HG03521 (cell line): ENCODE results near the gene ZNF507.
"Not testable (repeated sequence)": the region's sequence is repeated elsewhere in the genome, so short reads cannot be mapped to it uniquely, and the experiment has no call there.

Experiments
- ATAC-seq: cut with Tn5 transposase; IDR thresholded peaks from one replicate; pipeline ENCODE4 v1.9.1; 2021; ENCODE audit warnings: mild to moderate bottlenecking, moderate library complexity; ENCODE audit not compliant: unreplicated experiment

ZNF507 gene

GRCh38 chr19:32367063-32367462 lies 21.7 kb downstream of the ZNF507 start:
- no peak for ATAC-seq

DNA sequence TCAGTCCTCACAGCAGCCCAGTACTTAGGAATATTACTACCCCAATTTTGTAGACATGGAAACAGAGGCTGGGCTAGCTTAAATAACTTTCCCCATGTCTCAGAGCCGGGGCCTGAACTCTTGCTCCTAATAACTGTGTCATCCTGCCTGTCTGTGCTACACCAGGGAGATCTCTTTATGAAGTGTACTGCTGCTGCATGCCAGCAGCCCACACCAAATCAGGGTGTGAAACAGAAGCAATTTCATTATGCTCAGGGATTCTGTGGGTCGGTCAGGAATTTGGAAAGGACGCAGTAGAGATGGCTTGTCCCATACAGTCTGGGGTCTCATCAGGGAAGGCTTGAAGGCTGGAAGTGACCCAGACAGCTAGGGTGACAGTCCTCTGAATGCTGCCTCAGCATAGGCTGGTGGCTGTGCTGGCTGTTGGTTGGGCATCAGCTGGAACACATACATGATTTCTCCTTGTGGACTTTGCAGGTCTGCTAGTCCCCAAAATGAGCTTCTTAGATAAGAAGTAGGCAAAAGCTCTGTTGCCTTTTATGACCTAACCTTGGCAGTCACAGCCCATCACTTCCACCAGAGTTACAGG lies 22.6 kb downstream of the ZNF507 start:
- ATAC-seq = no peak

DNA sequence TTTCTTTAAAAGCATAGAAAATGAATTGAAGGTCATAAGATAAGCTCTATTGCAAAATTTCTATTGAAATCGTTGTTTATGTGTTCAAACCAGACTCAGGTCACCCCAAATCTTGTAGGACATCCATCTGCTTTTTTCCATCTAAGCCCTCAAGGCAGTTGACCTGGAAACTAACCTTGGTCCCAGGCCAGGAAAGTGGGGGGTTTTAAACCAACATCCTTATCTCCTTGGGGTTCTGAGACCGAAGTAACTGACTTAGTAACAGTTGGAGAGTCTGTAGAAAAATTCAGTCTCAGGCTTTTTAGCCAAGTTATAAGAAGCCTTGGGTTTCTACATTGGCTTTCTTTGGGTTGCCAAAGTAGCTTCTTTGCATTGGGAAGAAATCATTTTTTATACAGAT lies 23.4 kb downstream of the ZNF507 start:
- ATAC-seq = no peak

- ATAC-seq = no peak
These were observed 27.5 kb downstream of the ZNF507 start for GRCh38 chr19:32372726-32373517.

GRCh38 chr19:32373585-32374295 lies 28.3 kb downstream of the ZNF507 start:
- no peak for ATAC-seq

- ATAC-seq = not testable (repeated sequence)
These were observed 29.0 kb downstream of the ZNF507 start for GRCh38 chr19:32374362-32374761.

DNA sequence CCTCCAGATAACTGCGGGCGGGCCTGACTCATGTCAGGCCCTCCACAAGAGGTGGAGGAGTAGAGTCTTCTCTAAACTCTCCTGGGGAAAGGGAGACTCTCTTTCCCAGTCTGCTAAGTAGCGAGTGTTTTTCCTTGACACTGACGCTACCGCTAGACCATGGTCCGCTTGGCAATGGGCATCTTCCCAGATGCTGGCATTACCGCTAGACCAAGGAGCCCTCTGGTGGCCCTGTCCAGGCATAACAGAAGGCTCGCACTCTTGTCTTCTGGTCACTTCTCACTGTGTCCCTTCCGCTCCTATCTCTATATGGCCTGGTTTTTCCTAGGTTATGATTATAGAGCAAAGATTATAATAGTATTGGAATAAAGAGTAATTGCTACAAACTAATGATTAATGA lies 31.7 kb downstream of the ZNF507 start:
- not testable (repeated sequence) for ATAC-seq

DNA sequence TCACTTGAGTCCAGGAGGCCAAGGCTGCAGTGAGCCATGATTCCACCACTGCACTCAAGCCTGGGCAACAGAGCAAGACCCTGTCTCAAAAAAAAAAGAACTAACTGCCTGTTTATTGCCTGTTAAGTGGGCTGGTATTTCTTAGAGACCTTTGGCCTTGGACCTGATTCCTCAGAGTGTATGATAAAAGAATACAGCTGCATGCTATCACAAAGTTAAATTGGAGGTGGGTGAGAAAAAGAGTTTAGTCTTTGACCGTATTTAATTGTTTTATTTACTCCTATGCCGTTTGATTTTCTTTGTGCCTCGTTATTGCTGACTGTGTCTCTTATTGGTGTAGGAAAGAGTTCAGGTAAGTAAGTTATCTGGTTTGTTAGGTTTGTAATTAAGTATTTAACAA lies 34.9 kb downstream of the ZNF507 start:
- ATAC-seq = no peak

- ATAC-seq = no peak
These were observed 42.4 kb downstream of the ZNF507 start for GRCh38 chr19:32387701-32388392.

DNA sequence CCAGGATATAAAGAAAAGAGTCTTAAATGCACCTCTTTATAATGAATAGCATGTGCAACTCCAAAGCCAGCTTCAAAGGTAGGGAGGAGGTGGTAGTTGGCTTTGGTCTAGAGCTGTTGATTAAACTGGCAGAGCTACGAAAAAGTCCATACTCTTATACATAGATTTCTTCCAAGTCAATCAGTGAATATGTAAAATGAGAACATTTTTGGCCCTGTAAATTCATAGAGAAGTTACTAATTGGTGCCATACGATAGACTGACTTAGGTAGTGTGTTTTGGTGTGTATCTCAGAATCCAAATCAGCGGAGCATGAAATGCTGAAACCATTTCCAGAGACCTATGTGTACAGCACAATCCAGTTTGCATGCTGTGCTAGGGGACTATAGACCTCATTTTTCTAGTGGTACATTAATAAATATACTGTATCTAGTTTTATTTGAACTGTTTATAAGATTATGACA lies 43.0 kb downstream of the ZNF507 start:
- ATAC-seq = no peak

DNA sequence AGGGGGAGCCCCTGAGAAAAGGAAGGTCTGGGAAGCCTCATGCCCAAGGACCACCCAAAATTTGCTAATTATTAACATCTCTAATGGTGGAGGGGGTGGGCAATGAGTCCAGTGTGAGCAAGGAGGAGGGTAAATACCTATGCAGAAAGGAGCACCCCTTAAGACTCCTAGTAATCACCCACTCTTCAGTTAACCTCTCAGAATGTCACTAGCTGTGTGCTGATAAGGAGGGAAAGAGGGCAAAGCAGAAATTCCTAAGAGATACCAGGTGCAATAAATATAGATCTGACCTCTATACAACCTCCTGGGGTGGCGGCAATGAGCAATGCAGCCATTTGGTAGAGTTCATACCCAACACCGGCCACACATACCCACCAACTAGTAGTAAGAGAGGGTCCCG lies 47.5 kb downstream of the ZNF507 start:
- no peak for ATAC-seq

- no peak for ATAC-seq
These were observed 50.7 kb downstream of the ZNF507 start for GRCh38 chr19:32396046-32396652.

DNA sequence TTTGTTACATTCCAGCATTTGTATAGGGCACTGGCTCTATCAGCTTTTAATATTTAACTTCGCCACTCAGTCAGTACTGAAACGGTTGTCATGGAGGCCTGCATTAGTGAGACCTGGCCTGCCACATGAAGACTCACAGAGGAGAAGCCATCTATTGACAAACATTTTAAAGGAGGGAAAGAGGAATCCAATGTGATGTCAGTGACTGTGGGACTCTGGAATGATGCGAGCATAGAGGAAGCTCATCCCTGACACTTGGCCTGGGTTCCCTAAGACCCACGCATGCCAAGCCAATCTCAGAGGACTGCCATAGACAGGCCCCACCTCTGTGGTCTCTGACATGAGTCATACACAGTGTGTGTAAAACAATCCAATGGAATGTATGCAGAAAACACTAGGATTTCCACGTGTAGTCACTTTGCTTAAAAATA lies 52.3 kb downstream of the ZNF507 start:
- ATAC-seq = no peak

DNA sequence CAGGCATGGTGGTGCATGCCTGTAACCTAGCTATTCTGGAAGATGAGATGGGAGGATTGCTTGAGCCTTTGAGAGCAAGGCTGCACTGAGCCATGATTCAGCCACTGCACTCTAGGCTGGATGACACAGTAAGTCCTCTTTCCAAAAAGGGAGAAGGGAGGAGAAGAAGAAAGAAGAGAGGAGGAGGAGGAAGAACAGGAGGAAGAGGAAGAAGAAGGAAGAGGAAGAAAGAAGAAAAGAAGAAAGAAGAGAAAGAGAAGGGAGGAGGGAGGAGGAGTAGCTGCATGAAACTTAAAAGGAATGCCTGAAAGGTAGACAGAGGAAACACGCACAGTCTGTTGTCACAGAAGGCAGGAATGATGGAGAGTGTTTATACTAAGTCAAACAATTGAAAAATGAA lies 56.6 kb downstream of the ZNF507 start:
- ATAC-seq = no peak

DNA sequence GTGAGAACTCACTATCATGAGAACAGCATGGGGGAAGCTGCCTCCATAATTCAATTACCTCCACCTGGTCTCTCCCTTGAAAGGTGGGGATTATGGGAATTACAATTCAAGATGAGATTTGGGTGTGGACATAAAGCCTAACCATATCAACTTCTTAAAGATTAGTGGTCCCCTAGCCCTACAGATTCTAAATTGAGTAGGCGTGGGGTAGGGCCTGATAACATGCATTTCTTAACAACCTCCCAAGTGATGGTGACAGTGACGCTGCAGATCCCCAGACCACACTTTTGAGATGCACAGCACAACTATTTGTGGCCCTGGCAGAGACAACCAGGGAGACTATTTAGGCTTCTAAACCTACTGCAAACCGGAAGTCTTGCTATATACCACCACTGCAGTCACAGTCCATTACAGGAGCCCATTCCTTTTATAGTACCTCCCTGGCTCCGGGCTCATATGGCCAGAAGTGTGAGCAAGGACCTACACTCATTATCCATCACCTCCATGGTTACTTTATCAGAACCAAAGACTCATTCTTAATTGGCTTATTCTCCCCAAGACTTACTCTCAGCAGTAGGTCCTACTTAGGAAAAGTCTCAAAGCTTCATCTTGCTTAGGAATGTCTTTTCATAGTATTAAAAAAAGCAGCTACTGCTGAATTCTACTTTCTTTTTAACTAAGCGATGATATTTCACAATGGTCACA lies 58.0 kb downstream of the ZNF507 start:
- ATAC-seq = no peak

DNA sequence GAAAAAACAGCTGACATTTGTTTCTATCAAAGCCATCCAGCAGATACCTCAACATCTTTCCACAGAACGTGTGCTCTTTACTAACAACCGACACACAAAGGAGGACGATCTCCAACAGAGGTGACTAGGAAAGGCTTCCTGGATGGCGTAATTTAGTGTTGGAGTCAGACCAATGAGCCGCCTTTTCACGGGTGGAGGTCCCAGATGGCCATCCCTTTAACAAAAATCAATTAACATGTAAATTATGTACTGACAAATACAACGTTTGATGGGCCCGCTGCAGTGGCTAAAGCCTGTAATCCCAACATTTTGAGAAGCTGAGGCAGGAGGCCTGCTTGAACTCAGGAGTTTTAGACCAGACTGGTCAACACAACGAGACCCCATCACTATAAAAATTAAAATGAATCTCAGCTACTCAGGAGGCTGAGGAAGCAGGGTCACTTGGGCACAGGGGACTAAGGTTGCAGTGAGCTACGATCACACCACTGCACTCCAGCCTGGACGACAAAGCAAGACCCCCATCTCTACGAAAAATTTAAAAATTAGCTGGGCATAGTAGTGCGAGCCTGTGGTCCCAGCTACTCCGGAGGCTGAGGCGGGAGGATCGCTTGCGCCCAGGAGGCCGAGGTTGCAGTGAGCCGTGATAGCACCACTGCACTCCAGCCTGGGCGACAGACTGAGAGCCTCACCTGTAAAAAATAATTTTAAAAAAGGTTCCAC lies 59.0 kb downstream of the ZNF507 start:
- no peak for ATAC-seq

- ATAC-seq = peak; percentile 0
These were observed 59.6 kb downstream of the ZNF507 start for GRCh38 chr19:32404933-32405430.

DNA sequence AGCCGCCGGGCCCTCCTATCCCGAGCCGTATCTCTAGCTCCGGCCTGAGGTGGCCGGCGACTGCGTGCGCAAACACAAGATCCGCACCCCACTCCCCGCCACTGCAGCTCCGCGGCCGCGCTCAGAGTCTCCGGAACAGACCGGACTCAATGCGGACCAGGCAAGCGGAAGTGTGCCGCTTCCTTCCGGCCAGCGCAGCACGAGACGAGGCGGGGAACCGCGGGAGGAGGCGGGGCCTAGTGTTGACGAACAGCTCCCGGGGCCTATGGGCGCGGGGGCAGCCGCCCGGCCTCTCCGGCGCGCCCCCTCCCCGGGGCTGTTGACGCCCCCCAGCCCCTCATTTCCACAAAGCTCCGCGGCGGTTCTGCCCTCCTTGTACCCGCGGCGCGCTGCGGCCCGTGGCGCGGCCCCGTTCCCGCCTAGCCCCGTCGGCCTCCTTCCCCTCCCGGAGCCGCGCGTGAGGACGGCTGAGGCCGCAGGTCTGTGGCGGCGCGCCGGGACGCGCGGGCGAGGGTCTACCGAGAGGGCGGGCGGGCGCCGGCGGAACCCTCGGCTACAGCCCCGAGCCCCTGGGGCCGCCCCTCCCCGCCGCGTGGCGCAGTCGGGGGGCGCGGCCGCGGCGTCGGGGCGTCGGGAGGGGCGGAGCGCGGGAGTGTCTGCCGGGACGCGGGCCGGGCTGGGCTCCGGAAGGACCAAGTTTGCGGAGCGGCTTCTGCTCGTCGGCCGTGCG lies 60.2 kb downstream of the ZNF507 start, which contains the start of gene DPY19L3:
DPY19L3 (plus strand) TSS at position 340 of the 730 bp plus-strand sequence. CDS start 2,484 bp downstream, outside the sequence.
- peak; percentile 93 for ATAC-seq
